Liver (tissue), 9 donors: ENCODE data around the gene UFD1. TPM values are rescaled to one million over a fixed set of nuclear protein-coding genes. Genes with fewer than 3 reads are reported as not detected.

Experiments
- DNase-seq: peaks from one replicate; pipeline ENCODE4 v3.0.0-alpha.2; 2017; ENCODE audit warnings: low spot score
- H3K27ac ChIP-seq, 2 donors: one replicate each; pipeline ENCODE4 v1.7.0; 2013; ENCODE audit warnings: inconsistent platforms in 2 of 2, low read length in 2 of 2, control low read depth in 1 of 2, low read depth in 1 of 2, mild to moderate bottlenecking in 1 of 2
- H3K27me3 ChIP-seq, 4 donors: one replicate each; pipeline versions ENCODE4 v1.6.1 to v1.7.0; 2013; ENCODE audit warnings: low read length in 3 of 4, inconsistent platforms in 1 of 4, mild to moderate bottlenecking in 1 of 4, moderate library complexity in 1 of 4; ENCODE audit not compliant: control insufficient read depth in 4 of 4, insufficient read depth in 4 of 4
- H3K36me3 ChIP-seq, 4 donors: one replicate each; pipeline versions ENCODE4 v1.6.1 to v1.7.0; 2013; ENCODE audit warnings: low read length in 3 of 4, mild to moderate bottlenecking in 3 of 4, low read depth in 1 of 4, moderate library complexity in 1 of 4; ENCODE audit not compliant: control insufficient read depth in 4 of 4, insufficient read depth in 3 of 4
- H3K4me1 ChIP-seq, 4 donors: one replicate each; pipeline versions ENCODE4 v1.6.1 to v1.7.0; 2013; ENCODE audit warnings: low read length in 3 of 4, mild to moderate bottlenecking in 3 of 4, moderate library complexity in 1 of 4; ENCODE audit not compliant: control insufficient read depth in 4 of 4, insufficient read depth in 4 of 4
- H3K4me3 ChIP-seq, 3 donors: one replicate each; pipeline versions ENCODE4 v1.6.1 to v1.7.0; 2013; ENCODE audit warnings: low read length in 3 of 3, control low read depth in 1 of 3, low read depth in 1 of 3, mild to moderate bottlenecking in 1 of 3
- H3K9ac ChIP-seq, 2 donors: one replicate each; pipeline ENCODE4 v1.7.0; 2013; ENCODE audit warnings: low read length in 2 of 2, mild to moderate bottlenecking in 2 of 2, moderate library complexity in 2 of 2, control low read depth in 1 of 2, low read depth in 1 of 2
- H3K9me3 ChIP-seq, 4 donors: one replicate each; pipeline versions ENCODE4 v1.6.1 to v1.7.0; 2013; ENCODE audit warnings: low read length in 3 of 4; ENCODE audit not compliant: control insufficient read depth in 4 of 4
- EGR1 ChIP-seq, 2 donors: IDR thresholded peaks; 2 replicates each; pipeline ENCODE4 v1.6.1; 2016 to 2018; ENCODE audit warnings: antibody characterized with exemption in 2 of 2, low read depth in 2 of 2
- FOXA1 ChIP-seq: IDR thresholded peaks from 2 replicates; pipeline ENCODE4 v1.6.1; 2016; ENCODE audit warnings: antibody characterized with exemption
- FOXA2 ChIP-seq: IDR thresholded peaks from 2 replicates; pipeline ENCODE4 v1.6.1; 2016; ENCODE audit warnings: antibody characterized with exemption
- GABPA ChIP-seq, 2 donors: IDR thresholded peaks in 1 of 2; conservative IDR thresholded peaks in 1 of 2; 2 replicates each; pipeline ENCODE4 v1.6.1; 2016; ENCODE audit warnings: antibody characterized with exemption in 2 of 2, mild to moderate bottlenecking in 1 of 2, moderate library complexity in 1 of 2
- HNF4A ChIP-seq, 2 donors: conservative IDR thresholded peaks; 2 replicates each; pipeline ENCODE4 v1.6.1; 2016; ENCODE audit warnings: antibody characterized with exemption in 2 of 2, mild to moderate bottlenecking in 2 of 2
- HNF4G ChIP-seq: IDR thresholded peaks from 2 replicates; pipeline ENCODE4 v1.6.1; 2016; ENCODE audit warnings: antibody characterized with exemption
- JUND ChIP-seq, 2 donors: IDR thresholded peaks; 2 replicates each; pipeline ENCODE4 v1.6.1; 2016; ENCODE audit warnings: antibody characterized with exemption in 2 of 2
- NR2F2 ChIP-seq: IDR thresholded peaks from 2 replicates; pipeline ENCODE4 v1.6.1; 2016; ENCODE audit warnings: antibody characterized with exemption
- RAD21 ChIP-seq, 2 donors: IDR thresholded peaks; 2 replicates each; pipeline ENCODE4 v1.6.1; 2016; ENCODE audit warnings: antibody characterized with exemption in 2 of 2, mild to moderate bottlenecking in 2 of 2
- RXRA ChIP-seq, 2 donors: IDR thresholded peaks; 2 replicates each; pipeline ENCODE4 v1.6.1; 2017 to 2018; ENCODE audit warnings: antibody characterized with exemption in 2 of 2, mild to moderate bottlenecking in 1 of 2
- SP1 ChIP-seq: IDR thresholded peaks from 2 replicates; pipeline ENCODE4 v1.6.1; 2018; ENCODE audit warnings: antibody characterized with exemption, mild to moderate bottlenecking
- YY1 ChIP-seq: IDR thresholded peaks from 2 replicates; pipeline ENCODE4 v1.6.1; 2016; ENCODE audit warnings: antibody characterized with exemption, mild to moderate bottlenecking
- WGBS: extraction: QIAGEN DNeasy Blood & Tissue Kit; methylation state at CpG from one replicate; pipeline ENCODE4 v1.1.7; 2013; 5-methylcytosine and 5-hydroxymethylcytosine counted together
- polyA plus RNA-seq, 2 donors: library from polyadenylated mRNA; stranded (reverse) in 1 of 2; unstranded in 1 of 2; fragments of 200-250 nt in 1 of 2; fragments of >200 nt in 1 of 2; fragmentation: Nextera tagmentation in 1 of 2; extraction: Ambion mirVana in 1 of 2; gene quantifications; one replicate each; pipeline versions ENCODE4 v1.2.1 to v1.2.3, GENCODE V29; 2013 to 2015
- total RNA-seq, 2 donors: library from RNA; depleted of rRNA; stranded (reverse); fragments of >200 nt; gene quantifications; one replicate each; pipeline ENCODE4 v1.2.3, GENCODE V29; 2014
- TF ChIP-seq, protein P1 (sequence below): IDR thresholded peaks from 2 replicates; pipeline ENCODE4 v1.6.1; 2016; ENCODE audit warnings: antibody characterized with exemption
- TF ChIP-seq, protein P2 (sequence below): IDR thresholded peaks from 2 replicates; pipeline ENCODE4 v1.6.1; 2016; ENCODE audit warnings: antibody characterized with exemption, mild to moderate bottlenecking
- TF ChIP-seq, protein P3 (sequence below): IDR thresholded peaks from 2 replicates; pipeline ENCODE4 v1.6.1; 2016; ENCODE audit warnings: antibody characterized with exemption
- TF ChIP-seq, protein P4 (sequence below): IDR thresholded peaks from 2 replicates; pipeline ENCODE4 v1.6.1; 2016; ENCODE audit warnings: antibody characterized with exemption
- donor health status: healthy.
- donor health status: healthy.
- donor health status: healthy.
- donor health status: healthy.
- donor health status: healthy.

UFD1 gene
- total and polyA plus RNA-seq, 4 donors: 28.2 to 64.2 (median 54.6) TPM

DNA sequence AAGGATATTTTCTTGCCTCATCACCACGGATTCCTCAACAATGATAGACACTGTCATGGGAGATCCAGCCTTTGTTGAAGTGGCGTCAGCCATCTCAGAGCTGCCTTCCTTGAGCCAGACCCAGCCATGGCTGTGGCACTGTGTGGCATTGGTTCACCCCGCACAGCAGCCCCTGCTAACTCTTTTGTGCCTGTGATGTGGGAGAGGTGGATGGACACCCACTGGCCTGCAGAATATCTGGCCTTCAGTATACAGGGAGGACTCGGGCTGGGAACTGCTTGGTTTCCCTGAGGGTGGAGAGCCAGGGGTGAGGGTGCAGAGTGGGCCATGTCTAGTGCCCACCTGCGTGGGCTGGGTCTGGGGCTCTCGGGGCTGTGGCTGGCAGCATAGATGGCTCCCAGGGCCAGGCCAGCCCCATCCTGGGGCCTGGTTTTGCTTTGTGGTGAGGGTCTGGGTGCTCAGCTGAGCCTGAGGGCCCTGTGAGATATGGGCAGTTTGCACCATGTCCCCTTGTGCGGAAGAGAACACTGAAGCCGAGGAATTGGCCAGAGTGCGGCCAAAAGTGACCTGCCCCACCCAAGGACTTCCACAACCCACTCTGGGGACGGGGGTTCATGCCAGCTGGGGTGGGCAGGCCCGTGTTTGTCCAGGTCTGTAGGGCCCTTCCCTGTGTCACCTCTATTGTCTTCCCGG lies 39.1 kb upstream of the UFD1 start:
- Histone ChIP-seq H3K4me3 (no peak overlapping the region), H3K9ac (no peak overlapping the region), H3K4me1 (peaks cover 0 to 2% (median under 1%) of the 10 kb centered on the region in 4 donors), H3K36me3 (no peaks in the 10 kb centered on the region), H3K27ac (no peak overlapping the region), H3K9me3 (no peaks in the 10 kb centered on the region), H3K27me3 (no peaks in the 10 kb centered on the region)
- TF ChIP-seq EGR1 (IDR thresholded peaks at IDR 0.05; ENCODE audit: low read depth in 2 of 2) (no peak), HNF4G (no peak), RXRA (IDR thresholded peaks at IDR 0.05) (no peak), YY1 (no peak), FOXA2 (no peak)
- TF ChIP-seq, protein P1, sequence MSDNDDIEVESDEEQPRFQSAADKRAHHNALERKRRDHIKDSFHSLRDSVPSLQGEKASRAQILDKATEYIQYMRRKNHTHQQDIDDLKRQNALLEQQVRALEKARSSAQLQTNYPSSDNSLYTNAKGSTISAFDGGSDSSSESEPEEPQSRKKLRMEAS: no peak
- no peak for DNase-seq
- 94% methylated on average over 12 of the region's 12 CpGs for WGBS

DNA sequence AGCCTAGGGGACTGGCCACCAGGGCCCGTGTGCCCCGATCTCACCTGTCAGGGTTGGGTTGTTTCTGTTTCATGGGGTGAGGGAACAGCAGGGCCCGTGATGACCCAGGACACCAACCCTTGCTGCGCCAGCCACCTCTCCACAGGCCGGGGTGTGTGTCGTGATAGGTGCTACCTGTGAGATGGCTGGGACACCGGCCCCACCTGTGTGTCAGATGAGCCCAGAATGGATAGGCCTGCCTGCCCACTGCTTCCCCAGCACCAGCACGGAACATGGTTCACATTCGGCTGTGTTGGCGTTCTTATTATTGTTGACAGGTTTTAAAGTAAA lies 38.1 kb upstream of the UFD1 start:
- no peaks in the 10 kb centered on the region for H3K9me3 ChIP-seq
- no peak for DNase-seq
- no peak overlapping the region for H3K4me3 ChIP-seq
- 97% methylated on average over 10 of the region's 10 CpGs for WGBS
- no peaks in the 10 kb centered on the region for H3K27me3 ChIP-seq
- H3K9ac ChIP-seq: no peak overlapping the region
- no peak overlapping the region for H3K27ac ChIP-seq
- no peak for TF ChIP-seq FOXA1
- TF ChIP-seq EGR1 (IDR thresholded peaks at IDR 0.05; ENCODE audit: low read depth in 2 of 2): no peak
- no peak for TF ChIP-seq YY1
- no peak for TF ChIP-seq HNF4G
- TF ChIP-seq RXRA (IDR thresholded peaks at IDR 0.05): no peak
- TF ChIP-seq, protein P2, sequence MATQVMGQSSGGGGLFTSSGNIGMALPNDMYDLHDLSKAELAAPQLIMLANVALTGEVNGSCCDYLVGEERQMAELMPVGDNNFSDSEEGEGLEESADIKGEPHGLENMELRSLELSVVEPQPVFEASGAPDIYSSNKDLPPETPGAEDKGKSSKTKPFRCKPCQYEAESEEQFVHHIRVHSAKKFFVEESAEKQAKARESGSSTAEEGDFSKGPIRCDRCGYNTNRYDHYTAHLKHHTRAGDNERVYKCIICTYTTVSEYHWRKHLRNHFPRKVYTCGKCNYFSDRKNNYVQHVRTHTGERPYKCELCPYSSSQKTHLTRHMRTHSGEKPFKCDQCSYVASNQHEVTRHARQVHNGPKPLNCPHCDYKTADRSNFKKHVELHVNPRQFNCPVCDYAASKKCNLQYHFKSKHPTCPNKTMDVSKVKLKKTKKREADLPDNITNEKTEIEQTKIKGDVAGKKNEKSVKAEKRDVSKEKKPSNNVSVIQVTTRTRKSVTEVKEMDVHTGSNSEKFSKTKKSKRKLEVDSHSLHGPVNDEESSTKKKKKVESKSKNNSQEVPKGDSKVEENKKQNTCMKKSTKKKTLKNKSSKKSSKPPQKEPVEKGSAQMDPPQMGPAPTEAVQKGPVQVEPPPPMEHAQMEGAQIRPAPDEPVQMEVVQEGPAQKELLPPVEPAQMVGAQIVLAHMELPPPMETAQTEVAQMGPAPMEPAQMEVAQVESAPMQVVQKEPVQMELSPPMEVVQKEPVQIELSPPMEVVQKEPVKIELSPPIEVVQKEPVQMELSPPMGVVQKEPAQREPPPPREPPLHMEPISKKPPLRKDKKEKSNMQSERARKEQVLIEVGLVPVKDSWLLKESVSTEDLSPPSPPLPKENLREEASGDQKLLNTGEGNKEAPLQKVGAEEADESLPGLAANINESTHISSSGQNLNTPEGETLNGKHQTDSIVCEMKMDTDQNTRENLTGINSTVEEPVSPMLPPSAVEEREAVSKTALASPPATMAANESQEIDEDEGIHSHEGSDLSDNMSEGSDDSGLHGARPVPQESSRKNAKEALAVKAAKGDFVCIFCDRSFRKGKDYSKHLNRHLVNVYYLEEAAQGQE: no peak
- TF ChIP-seq, protein P3, sequence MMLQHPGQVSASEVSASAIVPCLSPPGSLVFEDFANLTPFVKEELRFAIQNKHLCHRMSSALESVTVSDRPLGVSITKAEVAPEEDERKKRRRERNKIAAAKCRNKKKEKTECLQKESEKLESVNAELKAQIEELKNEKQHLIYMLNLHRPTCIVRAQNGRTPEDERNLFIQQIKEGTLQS: no peak
- TF ChIP-seq, protein P4, sequence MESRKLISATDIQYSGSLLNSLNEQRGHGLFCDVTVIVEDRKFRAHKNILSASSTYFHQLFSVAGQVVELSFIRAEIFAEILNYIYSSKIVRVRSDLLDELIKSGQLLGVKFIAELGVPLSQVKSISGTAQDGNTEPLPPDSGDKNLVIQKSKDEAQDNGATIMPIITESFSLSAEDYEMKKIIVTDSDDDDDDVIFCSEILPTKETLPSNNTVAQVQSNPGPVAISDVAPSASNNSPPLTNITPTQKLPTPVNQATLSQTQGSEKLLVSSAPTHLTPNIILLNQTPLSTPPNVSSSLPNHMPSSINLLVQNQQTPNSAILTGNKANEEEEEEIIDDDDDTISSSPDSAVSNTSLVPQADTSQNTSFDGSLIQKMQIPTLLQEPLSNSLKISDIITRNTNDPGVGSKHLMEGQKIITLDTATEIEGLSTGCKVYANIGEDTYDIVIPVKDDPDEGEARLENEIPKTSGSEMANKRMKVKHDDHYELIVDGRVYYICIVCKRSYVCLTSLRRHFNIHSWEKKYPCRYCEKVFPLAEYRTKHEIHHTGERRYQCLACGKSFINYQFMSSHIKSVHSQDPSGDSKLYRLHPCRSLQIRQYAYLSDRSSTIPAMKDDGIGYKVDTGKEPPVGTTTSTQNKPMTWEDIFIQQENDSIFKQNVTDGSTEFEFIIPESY: no peak
- TF ChIP-seq NR2F2: no peak
- no peak for TF ChIP-seq GABPA (IDR thresholded peaks at IDR 0.05 in 1 of 2, conservative IDR thresholded peaks at IDR 0.05 in 1 of 2)
- no peak for TF ChIP-seq RAD21 (IDR thresholded peaks at IDR 0.05)
- no peak for TF ChIP-seq FOXA2
- TF ChIP-seq SP1: no peak
- TF ChIP-seq JUND (IDR thresholded peaks at IDR 0.05): no peak
- no peak for TF ChIP-seq HNF4A (conservative IDR thresholded peaks at IDR 0.05)
- no peaks in the 10 kb centered on the region for H3K4me1 ChIP-seq
- no peaks in the 10 kb centered on the region for H3K36me3 ChIP-seq
